ENCODE data around the gene EHD4.

- TF ChIP-seq CTCF (IDR thresholded peaks at IDR 0.05), result no peak
- no peak for TF ChIP-seq POLR2A (IDR thresholded peaks at IDR 0.05)
Measured at GRCh38 chr15:41905036-41905793, 67.1 kb downstream of the EHD4 start.

All from body of pancreas (tissue), 4 donors.